ENCODE measurements around the gene CMSS1.
"Not testable (repeated sequence)": the region's sequence is repeated elsewhere in the genome, so short reads cannot be mapped to it uniquely, and the experiment has no call there.

The CMSS1 gene

DNA sequence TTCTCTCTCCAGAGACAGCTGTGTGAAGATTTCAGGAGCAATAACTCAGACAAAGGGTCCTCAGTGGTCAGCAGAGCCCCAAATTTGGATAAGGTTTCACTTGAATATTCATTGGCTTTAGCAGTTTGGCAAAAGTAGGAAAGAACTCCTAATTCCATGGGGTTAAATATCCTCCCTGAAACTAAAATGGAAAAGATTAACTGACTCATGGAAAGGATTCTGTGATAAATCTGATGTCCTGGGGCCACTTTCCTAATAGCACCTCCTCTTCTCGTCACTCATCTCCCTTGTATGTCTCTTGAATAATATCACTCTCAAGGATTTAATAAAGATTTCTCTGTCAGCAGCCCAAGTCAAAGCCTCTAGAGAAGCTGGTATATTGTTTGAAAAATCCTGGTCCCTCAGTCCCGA lies 409.9 kb downstream of the CMSS1 start:
- Histone ChIP-seq H3K27me3 (replicated peaks) (no peaks in the 10 kb centered on the region), H3K36me3 (replicated peaks) (no peaks in the 10 kb centered on the region), H3K4me3 (ENCODE audit: low read depth, low read length) (no peak overlapping the region), H3K27ac (no peak overlapping the region)
- in situ Hi-C loops (cut with HindIII; ENCODE audit: low pct_ligation_motif_present, low sequenced_read_pairs), result no loop called here
- DNase-seq, result no peak
- TF ChIP-seq, protein P1, sequence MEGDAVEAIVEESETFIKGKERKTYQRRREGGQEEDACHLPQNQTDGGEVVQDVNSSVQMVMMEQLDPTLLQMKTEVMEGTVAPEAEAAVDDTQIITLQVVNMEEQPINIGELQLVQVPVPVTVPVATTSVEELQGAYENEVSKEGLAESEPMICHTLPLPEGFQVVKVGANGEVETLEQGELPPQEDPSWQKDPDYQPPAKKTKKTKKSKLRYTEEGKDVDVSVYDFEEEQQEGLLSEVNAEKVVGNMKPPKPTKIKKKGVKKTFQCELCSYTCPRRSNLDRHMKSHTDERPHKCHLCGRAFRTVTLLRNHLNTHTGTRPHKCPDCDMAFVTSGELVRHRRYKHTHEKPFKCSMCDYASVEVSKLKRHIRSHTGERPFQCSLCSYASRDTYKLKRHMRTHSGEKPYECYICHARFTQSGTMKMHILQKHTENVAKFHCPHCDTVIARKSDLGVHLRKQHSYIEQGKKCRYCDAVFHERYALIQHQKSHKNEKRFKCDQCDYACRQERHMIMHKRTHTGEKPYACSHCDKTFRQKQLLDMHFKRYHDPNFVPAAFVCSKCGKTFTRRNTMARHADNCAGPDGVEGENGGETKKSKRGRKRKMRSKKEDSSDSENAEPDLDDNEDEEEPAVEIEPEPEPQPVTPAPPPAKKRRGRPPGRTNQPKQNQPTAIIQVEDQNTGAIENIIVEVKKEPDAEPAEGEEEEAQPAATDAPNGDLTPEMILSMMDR (IDR thresholded peaks at IDR 0.05; ENCODE audit: low read depth, low read length, missing control alignments), result no peak

DNA sequence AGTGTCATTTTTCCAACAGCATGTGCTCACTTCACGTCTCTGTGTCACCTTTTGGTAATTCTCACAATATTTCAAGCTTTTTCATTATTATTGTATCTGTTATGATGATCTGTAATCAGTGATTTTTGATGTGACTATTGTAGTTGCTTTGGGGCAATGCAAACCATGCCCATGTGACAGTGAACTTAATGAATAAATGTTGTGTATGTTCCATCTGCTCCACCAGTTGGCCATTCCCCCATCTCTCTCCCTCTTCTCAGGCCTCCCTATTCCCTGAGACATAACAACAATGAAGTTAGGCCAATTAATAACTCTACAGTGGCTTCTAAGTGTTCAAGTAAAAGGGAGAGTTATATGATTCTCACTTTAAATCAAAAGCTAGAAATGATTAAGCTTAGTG lies 410.6 kb downstream of the CMSS1 start:
- in situ Hi-C loops (cut with HindIII; ENCODE audit: low pct_ligation_motif_present, low sequenced_read_pairs), result no loop called here

DNA sequence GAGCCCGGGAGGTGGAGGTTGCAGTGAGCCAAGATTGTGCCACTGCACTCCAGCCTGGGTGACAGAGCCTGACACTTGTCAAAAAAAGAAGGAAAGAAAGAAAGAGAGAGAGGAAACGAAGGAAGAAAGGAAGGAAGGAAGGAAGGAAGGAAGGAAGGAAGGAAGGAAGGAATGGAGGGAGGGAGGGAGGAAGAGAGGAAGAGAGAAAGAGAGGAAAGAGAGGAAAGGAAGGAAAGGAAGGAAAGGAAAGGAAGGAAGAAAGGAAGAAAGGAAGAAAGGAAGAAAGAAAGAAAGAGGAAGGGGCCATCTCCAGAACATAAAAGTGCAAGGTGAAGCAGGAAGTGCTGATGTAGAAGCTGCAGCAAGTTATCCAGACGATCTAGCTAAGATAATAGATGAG lies 411.5 kb downstream of the CMSS1 start:
- in situ Hi-C loops (cut with HindIII; ENCODE audit: low pct_ligation_motif_present, low sequenced_read_pairs); DNase-seq; H3K27ac ChIP-seq; H3K27me3 ChIP-seq (replicated peaks); H3K4me3 ChIP-seq (ENCODE audit: low read depth, low read length); H3K36me3 ChIP-seq (replicated peaks): not testable (repeated sequence)

More for the DNA sequence above, 410.6 kb downstream of the CMSS1 start:
- H3K27me3 ChIP-seq (replicated peaks), result no peaks in the 10 kb centered on the region
- no peak overlapping the region for H3K27ac ChIP-seq
- TF ChIP-seq, protein P1 (IDR thresholded peaks at IDR 0.05; ENCODE audit: low read depth, low read length, missing control alignments), result no peak
- H3K36me3 ChIP-seq (replicated peaks), result no peaks in the 10 kb centered on the region
- no peak overlapping the region for H3K4me3 ChIP-seq (ENCODE audit: low read depth, low read length)
- no peak for DNase-seq

DNA sequence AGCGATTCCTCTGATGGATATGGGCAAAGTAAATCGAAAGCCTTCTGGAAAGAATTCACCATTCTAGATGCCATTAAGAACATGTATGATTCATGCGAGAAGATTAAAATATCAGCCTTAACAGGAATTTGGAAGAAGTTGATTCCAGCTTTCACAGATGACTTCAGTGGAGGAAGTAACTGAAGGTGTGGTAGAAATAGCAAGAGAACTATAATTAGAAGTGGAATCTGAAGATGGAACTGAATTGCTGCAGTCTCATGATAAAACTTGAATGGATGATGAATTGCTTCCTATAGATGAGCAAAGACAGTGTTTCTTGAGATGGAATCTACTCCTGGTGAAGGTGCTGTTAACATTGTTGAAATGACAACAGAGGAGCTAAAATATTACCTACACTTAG lies 413.0 kb downstream of the CMSS1 start:
- in situ Hi-C loops (cut with HindIII; ENCODE audit: low pct_ligation_motif_present, low sequenced_read_pairs), result no loop called here
- no peak overlapping the region for H3K4me3 ChIP-seq (ENCODE audit: low read depth, low read length)
- no peaks in the 10 kb centered on the region for H3K36me3 ChIP-seq (replicated peaks)
- TF ChIP-seq, protein P1 (IDR thresholded peaks at IDR 0.05; ENCODE audit: low read depth, low read length, missing control alignments), result no peak
- no peaks in the 10 kb centered on the region for H3K27me3 ChIP-seq (replicated peaks)
- no peak overlapping the region for H3K27ac ChIP-seq
- no peak for DNase-seq

Data from brain microvascular endothelial cell (primary cell).